ENCODE measurements around the gene TMEM151B. TPM values are rescaled to one million over a fixed set of nuclear protein-coding genes. Genes with fewer than 3 reads are reported as not detected.

The TMEM151B gene
- polyA plus RNA-seq, 1 of the 3 experiments (the other 2 are of a cell fraction) = 0.05 TPM

DNA sequence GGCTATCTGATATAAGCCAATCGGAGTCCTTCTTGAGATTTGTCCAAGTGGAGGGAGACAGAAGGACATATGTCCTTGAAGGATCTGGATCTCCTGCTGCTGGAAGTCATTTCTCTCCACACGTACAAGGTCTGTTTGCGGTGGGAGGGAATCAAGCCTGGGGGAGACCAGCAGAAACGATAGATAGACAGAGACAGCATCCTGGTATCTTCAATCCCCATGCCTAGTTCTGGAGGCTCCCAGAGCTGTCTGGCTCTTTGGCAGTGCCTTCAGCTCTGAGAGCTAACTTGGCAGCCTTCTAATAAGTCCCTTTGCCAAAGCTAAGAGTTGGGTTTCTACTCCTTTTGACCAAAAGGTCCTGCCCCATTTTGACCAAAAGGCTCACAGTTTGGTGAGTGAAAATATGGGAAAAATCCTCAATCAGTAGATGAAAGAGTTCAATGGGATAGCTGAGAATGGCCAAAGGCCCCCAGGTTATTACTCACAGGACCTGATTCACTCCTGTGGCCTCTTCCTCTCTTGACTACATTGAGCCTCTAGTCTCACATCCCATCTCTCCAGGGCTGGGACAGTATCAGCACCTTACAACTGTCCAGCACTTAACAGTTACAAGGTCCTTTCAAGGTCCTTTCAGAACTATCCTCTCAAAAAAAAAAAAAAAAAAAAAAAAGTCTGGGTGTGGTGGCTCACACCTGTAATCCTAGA, 22.6 kb downstream of the TMEM151B start:
- POLR2A ChIA-PET = interaction anchor here (0.5 kb wide), 1 partner anchor 106 kb away, joined by 3 read pairs; no protein-coding TSS in a partner anchor
- peaks cover 22% of the 10 kb centered on the region; the same call in 1 of the 2 replicates for H3K27me3 ChIP-seq (ENCODE audit: insufficient read depth)

More for the DNA sequence above, 22.6 kb downstream of the TMEM151B start:
- Histone ChIP-seq H3F3A (replicated peaks; ENCODE audit: insufficient read depth) (no peaks in the 10 kb centered on the region), H3K4me1 (ENCODE audit: control insufficient read depth in 1 of 2, insufficient read depth in 2 of 2, low read depth in 1 of 2, low read length in 1 of 2) (peaks cover 0 to 18% of the 10 kb centered on the region in 2 experiments; a peak in 1 of 4 replicates), H3K9me3 (no peaks in the 10 kb centered on the region), H3K9ac (no peak overlapping the region), H3K36me3 (replicated peaks in 1 of 2; ENCODE audit: control insufficient read depth in 1 of 2, insufficient read depth in 2 of 2, low read length in 1 of 2) (no peaks in the 10 kb centered on the region), H3K79me2 (ENCODE audit: insufficient read depth) (no peaks in the 10 kb centered on the region), H3K9me2 (no peaks in the 10 kb centered on the region), H3K27ac (ENCODE audit: low read depth in 2 of 2, low read length in 1 of 2) (no peak overlapping the region), H2AFZ (ENCODE audit: low read depth) (no peak overlapping the region), H3K4me3 (ENCODE audit: low read depth in 2 of 2, low read length in 1 of 2) (no peak overlapping the region), H3K4me2 (no peak overlapping the region), H4K20me1 (ENCODE audit: insufficient read depth) (no peaks in the 10 kb centered on the region)
- CTCF ChIA-PET = interaction anchor here (1.1 to 1.9 kb wide), 4 partner anchors 8 to 25 kb away, joined by 3 to 16 read pairs (median 9); partner anchors contain the start of gene AARS2
- no peak for DNase-seq
- WGBS (ENCODE audit: low lambda C conversion rate) = 67% methylated on average over 4 of the region's 4 CpGs
- TF ChIP-seq, protein P1, sequence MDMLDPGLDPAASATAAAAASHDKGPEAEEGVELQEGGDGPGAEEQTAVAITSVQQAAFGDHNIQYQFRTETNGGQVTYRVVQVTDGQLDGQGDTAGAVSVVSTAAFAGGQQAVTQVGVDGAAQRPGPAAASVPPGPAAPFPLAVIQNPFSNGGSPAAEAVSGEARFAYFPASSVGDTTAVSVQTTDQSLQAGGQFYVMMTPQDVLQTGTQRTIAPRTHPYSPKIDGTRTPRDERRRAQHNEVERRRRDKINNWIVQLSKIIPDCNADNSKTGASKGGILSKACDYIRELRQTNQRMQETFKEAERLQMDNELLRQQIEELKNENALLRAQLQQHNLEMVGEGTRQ (IDR thresholded peaks at IDR 0.05; ENCODE audit: borderline replicate concordance, low read depth, low read length) = no peak
- TF ChIP-seq MEF2A (IDR thresholded peaks at IDR 0.05; ENCODE audit: borderline replicate concordance, low read depth) (no peak), FOXJ3 (CRISPR knock-in tag; IDR thresholded peaks at IDR 0.05) (no peak), RFX5 (IDR thresholded peaks at IDR 0.05; ENCODE audit: low read length) (no peak), RCOR1 (IDR thresholded peaks at IDR 0.05; ENCODE audit: low read length) (no peak), SMC3 (IDR thresholded peaks at IDR 0.05; ENCODE audit: low read depth, low read length) (no peak), SIN3A (IDR thresholded peaks at IDR 0.05; ENCODE audit: borderline replicate concordance, low read depth, low read length) (no peak), RXRA (IDR thresholded peaks at IDR 0.05; ENCODE audit: borderline replicate concordance, low read depth) (no peak)
- TF ChIP-seq, protein P2, sequence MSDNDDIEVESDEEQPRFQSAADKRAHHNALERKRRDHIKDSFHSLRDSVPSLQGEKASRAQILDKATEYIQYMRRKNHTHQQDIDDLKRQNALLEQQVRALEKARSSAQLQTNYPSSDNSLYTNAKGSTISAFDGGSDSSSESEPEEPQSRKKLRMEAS (IDR thresholded peaks at IDR 0.05; ENCODE audit: low read depth) = no peak
- TF ChIP-seq, protein P3, sequence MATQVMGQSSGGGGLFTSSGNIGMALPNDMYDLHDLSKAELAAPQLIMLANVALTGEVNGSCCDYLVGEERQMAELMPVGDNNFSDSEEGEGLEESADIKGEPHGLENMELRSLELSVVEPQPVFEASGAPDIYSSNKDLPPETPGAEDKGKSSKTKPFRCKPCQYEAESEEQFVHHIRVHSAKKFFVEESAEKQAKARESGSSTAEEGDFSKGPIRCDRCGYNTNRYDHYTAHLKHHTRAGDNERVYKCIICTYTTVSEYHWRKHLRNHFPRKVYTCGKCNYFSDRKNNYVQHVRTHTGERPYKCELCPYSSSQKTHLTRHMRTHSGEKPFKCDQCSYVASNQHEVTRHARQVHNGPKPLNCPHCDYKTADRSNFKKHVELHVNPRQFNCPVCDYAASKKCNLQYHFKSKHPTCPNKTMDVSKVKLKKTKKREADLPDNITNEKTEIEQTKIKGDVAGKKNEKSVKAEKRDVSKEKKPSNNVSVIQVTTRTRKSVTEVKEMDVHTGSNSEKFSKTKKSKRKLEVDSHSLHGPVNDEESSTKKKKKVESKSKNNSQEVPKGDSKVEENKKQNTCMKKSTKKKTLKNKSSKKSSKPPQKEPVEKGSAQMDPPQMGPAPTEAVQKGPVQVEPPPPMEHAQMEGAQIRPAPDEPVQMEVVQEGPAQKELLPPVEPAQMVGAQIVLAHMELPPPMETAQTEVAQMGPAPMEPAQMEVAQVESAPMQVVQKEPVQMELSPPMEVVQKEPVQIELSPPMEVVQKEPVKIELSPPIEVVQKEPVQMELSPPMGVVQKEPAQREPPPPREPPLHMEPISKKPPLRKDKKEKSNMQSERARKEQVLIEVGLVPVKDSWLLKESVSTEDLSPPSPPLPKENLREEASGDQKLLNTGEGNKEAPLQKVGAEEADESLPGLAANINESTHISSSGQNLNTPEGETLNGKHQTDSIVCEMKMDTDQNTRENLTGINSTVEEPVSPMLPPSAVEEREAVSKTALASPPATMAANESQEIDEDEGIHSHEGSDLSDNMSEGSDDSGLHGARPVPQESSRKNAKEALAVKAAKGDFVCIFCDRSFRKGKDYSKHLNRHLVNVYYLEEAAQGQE (IDR thresholded peaks at IDR 0.05; ENCODE audit: low read depth, low read length) = no peak
- TF ChIP-seq, protein P4, sequence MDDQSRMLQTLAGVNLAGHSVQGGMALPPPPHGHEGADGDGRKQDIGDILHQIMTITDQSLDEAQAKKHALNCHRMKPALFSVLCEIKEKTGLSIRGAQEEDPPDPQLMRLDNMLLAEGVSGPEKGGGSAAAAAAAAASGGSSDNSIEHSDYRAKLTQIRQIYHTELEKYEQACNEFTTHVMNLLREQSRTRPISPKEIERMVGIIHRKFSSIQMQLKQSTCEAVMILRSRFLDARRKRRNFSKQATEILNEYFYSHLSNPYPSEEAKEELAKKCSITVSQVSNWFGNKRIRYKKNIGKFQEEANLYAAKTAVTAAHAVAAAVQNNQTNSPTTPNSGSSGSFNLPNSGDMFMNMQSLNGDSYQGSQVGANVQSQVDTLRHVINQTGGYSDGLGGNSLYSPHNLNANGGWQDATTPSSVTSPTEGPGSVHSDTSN (IDR thresholded peaks at IDR 0.05) = no peak
